Stimulated activated CD8-positive, alpha-beta memory T cell treated with anti-CD3 and anti-CD28 coated beads, Interleukin-12 subunit alpha, Interleukin-12 subunit beta, amount 100 ng/mL, for 1 hour (primary cell): Measurements from ENCODE around the gene FAM53A.
"Not testable (repeated sequence)": the region's sequence is repeated elsewhere in the genome, so short reads cannot be mapped to it uniquely, and the experiment has no call there.

Experiments
- DNase-seq: peaks from one replicate; pipeline ENCODE4 v3.0.0-alpha.2; 2020; ENCODE audit warnings: low read depth

The FAM53A gene

DNA sequence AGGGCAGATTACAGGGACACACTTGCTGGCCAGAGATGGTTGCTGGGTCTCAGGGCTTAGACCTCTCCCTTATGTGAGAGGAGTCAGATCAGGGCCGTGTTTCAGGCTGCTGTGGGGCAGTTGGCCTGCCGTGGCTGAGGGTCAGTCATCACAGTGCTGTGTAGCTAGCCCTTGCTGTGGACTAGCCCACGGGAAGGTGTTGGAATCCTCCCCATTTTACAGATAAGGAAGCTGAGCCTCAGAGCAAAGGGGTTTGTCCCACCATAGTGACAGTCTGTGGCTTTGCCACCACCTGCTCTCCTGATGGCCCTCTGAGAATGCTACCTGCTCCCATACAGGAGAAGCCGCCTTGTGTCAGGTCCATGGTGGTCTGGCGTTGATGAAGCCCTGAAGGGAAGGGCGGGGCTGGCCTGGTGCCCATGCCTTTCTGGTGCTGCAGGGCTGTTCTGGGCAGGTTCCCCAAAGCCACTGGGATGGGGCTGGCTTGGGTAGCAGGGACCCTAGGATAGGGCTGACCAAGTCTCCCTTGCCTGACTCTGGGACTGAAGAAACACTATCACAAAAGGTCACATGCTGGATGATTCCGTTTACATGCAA lies 2.4 kb upstream of the FAM53A start:
- no peak for DNase-seq

DNA sequence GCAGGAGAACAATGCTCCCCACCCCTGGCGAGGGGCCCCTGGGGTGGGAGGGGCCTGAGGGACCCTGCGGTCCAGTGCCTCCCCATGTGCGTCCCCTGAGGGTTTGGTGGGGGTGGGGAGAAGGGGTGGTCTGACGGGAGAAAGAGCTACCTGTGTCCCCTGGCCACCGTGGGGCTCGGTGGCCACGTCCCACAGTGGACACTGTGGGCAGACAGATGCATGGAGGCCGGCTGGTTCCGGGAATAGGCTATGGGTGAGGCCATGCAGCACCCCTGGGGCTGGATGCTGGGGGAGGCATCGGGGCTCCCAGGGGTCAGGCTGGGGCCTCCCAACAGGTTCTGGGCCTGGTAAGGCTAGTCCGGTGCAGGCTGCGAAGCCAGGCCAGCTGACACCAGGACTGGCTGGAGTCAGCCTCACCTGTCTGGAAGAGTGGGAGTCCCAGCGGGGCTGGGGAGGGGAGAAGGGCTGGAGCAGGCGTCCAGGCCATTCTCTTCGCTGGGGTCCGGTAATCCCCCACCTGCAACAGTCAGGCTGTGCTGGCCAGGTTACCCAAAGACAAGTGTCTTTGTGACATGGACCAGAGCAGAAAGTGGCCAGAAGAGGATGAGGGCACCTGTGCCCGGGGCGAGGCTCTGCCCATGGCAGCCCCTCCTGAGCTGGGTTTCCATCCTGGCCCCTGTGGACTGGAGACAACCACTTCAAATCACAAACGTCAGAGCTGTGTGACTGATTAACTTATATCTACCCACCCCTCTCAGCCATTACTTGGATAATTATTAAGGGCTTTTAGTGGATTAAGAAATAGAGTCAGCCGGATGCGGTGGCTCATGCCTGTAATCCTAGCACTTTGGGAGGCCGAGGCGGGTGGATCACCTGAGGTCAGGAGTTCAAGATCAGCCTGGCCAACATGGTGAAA lies 1.4 kb upstream of the FAM53A start:
- DNase-seq: no peak

DNA sequence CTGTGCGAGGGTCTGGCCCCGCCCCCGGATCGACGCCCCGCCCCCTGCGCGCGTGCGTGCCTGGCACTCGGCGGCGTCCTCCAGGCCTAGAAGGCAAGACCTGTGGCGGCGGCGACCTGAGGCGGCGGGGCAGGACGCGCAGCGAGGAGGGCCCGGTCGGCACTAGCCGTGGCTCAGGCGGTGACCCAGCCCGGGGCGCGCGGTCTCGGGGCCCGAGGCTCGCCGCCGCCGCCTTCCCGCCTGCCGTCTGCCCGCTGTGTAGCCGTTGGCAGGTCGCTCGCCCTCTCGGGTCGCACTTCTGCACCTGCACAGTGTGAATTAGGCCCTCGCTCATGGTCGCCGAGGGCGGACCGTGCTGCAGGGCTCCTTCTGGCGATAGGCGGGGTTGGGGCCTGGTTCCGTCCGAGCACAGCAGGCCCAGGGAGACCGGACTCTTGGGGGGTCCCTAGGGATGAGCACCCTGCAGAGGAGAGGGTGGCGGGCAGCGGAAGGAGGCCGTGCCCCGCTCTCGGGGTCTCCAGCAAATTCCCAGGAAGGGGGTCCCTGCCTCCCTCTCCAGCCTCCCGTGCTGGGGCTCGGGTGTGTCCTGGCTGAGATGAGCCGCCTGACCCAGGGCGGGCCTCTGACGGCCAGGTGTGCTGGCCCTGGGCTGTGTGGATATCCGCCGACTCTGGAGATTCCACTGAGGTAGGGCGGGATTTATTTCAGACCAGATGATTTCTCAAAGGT lies 557 bp upstream of the FAM53A start:
- DNase-seq: peak; percentile 83

DNA sequence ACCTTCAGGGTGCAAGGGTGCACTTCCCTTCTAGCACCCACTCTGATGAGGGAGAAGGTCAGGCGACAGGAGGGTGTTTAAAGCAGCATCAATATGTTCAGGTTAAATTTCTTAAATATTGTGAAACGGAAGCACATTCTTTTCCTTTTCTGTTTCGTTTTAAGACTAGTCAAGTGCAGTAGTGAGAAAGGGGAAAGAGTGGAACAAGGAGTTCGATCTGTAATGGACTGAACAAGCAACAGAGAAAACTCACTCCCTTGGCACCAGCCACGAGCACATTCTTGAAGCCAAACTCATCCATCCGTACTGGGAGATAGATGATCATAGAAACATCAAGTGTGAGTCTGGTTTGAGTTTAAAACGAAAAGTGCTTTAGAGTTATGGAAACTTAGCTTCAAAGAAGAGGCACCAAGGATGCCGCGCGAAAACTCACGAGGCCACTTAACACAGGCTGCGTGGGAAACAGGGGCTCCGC lies 815 bp downstream of the FAM53A start:
- peak; percentile 18 for DNase-seq

DNA sequence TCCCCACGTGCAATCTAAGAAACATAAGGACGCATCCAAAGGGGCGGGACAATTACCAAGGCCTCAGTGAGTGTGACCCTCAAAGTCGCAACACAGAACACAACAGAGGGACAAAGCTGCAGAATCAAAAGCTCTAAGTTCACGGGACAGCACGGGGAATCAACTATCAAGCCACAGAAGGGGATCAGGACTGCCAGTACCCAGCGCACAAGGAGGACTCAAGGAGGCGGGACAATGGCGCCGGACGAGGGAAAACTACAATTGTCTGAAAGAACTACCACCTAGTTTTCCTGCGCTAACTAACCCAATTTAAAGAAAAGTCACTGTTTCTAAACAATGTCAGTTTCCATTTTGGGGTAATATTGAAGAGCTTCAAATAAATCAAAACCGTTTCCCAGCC lies 1.3 kb downstream of the FAM53A start:
- DNase-seq: no peak

DNA sequence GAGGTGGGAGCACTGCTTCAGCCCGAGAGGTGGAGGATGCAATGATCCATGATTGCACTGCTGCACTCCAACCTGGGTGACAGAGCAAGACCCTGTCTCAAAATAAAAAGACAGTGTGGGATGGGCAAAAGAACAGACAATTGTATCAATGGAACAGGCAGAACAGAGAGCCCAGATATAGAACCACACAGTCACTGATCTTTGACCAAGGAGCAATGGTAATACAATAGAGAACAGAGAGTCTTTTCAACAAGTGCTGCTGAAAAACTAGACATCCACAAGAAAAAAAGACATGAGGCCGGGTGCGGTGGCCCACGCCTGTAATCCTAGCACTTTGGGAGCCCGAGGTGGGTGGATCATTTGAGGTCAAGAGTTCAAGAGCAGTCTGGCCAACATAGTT lies 5.9 kb downstream of the FAM53A start:
- no peak for DNase-seq

DNA sequence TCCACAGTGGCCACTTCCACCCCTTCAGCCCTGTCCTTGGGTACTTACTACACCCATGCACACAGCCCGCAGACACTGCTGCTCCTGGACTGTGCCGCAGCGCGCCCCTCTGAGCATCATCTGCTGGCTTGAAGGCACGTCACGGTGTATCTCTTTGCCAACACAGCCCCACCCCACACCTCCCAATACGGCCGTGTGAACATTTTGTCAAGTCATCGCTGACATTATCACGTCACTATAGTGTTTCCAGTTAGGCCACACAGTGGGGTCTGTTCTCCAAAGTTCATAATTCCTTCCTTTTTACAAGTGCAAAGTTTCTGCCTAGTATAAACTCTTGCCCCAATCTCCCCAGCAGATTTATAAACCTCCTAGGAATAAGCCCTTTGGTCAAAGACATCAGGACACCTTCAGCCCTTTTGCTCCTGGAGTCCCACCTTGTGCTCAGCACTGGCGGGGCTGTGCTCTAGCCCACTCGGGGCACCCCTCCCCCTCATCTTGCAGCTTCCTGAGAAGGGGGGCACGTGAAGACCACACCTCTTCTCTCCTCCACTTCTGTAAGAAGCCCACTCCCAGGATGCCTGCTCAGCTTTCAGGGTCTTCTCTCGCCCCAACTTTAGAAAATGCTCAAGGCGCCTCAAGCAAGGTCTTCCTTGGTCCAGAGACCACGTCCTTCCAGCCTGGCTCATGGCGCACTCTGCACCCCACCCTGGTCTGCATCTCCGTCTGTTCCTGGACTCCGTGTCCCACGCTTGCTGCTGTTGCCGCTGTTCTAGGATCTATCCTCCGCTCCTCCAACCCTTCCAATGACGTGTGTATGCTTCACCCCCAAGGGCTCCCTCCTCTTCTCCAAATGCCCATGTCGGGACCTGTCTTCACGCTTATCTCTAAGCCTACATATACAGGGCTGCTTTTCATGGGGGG lies 7.2 kb downstream of the FAM53A start:
- DNase-seq: no peak

DNA sequence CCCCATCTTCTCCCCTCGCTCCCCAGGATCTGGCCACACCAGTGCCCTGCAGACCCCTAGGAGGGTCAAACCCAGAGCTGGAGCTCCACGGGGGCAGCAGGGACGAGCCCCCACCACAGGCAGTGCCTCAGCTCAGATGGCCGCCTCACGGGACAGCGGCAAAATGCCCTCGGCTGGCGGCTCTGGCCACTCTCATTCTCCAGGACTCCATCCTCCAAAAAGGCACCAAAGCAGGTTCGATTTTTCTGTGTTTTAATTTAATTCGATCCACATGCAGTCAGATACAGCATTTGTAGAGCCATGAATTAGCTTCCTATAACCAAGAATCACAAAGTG lies 8.3 kb downstream of the FAM53A start:
- DNase-seq: no peak

DNA sequence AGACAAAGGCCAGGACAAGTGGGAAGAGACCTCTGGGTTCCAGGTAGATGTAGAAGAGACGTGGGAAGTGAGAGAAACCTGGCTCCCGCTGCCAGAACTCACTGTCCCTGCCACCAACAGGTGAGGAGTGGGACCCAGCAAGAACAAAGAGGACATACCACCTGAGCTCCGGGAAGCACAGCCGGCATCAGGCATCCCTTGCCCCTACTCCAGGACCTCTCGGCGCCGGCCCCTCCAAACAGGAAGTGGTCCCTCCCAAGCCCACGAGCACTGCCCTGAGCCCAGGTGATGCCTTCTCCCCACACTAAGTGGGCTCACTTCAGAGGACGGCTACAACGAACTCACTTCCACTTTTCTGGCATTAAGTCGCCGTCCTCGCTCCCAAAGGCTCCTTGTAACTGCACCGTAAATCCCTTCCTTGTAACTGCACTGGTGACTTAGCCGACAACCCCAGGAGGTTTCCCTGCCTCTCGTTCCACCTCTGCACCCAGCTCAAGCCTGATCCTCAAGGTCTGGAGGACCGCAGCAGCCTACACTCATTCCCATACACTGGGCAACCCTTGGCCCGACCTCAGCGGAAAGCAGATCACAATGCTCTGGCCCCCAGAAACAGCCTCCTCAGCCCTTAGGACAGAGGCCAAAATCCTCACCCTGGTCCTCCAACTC lies 8.8 kb downstream of the FAM53A start:
- DNase-seq: no peak

DNA sequence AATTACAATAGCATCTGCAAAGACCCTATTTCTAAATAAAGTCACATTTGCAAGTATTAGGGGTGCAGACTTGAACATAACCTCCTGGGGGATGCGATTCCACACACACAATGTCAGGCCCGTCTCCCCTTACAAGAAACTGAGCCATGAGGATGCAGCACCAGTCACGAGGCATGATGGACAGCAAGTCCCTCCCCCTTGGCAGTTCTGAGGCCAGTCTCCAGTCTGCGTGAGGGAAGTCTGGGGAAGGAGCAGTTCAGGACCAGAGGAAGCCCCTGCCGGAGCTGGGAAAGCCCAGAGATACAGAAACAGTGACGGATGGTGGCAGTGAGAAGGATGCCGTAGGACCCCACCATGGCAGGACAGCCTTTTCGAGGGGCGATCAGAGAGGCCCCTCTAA lies 9.4 kb downstream of the FAM53A start:
- DNase-seq: no peak

DNA sequence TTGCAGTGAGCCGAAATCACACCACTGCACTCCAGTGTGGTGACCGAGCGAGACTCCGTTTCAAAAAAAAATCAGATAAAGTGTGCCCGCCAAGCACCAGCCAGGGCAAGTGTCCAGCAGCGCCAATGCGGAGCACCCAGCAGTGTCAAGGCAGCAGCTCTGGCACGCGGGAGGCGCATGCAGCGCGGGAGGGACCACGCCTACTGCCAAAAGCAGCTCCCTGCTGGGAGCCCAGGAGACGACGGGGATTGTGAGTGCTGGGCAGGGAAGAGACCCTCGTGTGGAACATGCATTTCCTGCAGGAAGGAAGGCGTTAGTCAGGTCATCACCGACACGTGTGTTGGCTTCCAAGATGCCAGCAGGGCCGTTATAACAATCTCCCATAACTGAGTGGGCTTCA lies 10.4 kb downstream of the FAM53A start:
- DNase-seq: no peak

DNA sequence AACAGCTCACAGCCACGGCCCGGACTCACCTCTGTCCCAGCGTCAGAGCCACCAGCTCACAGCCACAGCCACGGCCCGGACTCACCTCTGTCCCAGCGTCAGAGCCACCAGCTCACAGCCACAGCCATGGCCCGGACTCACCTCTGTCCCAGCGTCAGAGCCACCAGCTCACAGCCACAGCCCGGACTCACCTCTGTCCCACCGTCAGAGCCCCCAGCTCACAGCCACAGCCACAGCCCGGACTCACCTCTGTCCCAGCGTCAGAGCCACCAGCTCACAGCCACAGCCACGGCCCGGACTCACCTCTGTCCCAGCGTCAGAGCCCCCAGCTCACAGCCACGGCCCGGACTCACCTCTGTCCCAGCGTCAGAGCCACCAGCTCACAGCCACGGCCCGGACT lies 13.1 kb downstream of the FAM53A start:
- DNase-seq: not testable (repeated sequence)

DNA sequence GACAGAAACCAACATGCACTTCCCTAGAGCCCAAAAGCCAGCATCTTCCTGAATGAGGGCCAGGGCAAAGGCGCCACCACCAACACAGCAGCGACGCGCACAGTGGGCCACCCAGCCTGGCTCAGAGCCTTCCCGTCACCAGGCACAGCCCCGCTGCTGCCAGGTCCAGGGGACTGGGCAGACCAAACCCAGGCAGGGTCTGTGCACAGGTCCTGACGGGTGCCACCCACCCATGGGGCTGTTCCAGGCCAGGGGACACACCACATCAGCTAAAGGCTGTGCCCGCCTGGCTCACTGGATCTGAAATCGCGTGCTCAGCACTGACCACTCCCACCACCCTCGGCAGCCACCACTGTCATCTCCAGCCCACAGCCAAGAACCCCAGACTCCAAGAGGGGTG lies 13.8 kb downstream of the FAM53A start:
- DNase-seq: no peak

DNA sequence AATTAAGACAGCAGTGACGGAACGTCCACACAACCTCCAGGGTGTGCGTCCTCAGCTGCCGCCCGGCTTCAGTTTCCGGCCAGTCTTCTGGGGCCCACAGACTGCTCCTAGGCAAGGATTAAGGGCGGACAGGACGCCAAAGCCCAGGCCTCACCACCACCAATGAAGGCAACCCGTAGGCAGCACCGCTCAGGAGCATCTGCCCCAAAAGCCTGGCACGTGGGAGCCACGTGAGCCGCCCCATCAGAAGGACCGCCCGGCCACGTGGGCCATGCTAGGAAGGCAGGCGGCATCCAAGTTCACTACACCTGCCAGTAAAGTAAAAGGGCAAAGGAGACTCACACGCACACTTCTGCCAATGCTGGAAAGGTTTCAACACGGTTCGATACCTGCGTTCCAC lies 14.3 kb downstream of the FAM53A start:
- DNase-seq: no peak

DNA sequence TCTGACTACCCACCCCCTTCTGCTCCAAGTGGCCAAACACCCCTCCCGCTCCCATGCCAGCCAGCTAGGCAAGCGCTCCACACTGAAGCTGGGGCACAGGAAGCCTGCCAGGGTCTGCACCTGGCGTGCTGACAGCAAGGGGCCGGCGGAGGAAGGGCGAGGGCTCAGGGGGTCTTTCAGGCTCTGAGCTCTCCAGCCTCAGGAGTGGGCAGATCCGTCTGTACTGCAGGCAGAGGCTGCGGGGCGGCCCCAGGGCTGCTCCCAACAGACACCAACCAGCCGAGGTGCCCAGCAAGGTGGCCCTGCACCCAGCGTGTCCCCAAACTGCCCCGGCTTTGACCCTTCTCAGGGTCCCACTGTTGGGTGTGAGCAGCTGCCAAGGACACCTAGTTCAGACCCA lies 14.8 kb downstream of the FAM53A start:
- no peak for DNase-seq

DNA sequence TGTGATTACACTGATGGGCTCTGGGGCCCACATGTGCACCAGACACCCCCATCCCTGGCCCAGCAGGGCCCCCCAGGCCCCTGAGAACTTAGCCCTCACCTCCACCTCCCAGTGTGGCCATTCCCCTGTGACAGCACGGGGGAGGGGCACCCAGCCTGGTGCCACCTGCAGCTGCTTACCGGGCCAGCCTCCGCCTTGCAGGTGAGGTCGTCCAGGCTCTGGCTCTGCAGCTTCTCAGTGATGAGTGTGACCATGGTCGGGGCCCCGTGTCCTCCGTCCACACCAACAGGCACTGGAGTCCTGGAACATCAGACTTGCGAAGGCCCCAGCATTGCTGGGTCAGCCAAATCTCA lies 15.6 kb downstream of the FAM53A start:
- no peak for DNase-seq

DNA sequence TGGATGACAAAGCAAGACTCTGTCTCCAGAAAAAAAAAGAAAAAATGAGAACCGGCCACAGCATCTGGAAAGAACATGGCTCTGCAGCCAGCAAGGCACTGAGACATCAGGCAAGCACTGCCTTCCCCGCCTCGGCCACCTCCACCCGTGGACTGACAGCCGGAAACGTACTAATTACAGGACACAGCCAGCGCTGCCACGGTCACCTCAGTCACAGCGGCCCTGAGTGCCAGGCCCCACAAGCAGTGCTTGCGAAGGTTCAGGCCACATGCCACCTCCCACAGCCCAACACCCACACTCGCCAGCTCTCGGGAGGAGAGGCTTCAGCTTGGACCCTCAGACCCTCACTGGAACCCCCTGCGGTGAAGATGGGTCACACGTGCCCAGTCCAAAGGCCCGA lies 16.8 kb downstream of the FAM53A start:
- no peak for DNase-seq

DNA sequence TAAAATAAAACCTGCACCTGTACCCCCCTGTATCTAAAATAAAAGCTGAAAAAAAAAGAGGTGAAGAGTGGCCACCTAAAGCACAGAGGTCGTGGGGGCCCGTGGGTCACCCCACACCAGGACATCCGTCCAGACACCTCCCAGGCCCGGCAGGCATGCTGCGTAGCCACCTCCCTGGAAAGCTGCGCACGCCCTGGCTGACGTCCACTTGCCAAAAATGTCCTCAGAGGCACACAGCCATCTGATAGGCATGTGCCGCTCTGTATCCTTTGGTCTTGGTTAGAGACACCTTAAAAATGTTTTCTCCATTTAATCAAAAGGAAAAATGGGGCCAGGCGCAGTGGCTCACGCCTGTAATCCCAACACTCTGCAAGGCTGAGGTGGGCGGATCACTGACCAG lies 17.7 kb downstream of the FAM53A start:
- DNase-seq: no peak

DNA sequence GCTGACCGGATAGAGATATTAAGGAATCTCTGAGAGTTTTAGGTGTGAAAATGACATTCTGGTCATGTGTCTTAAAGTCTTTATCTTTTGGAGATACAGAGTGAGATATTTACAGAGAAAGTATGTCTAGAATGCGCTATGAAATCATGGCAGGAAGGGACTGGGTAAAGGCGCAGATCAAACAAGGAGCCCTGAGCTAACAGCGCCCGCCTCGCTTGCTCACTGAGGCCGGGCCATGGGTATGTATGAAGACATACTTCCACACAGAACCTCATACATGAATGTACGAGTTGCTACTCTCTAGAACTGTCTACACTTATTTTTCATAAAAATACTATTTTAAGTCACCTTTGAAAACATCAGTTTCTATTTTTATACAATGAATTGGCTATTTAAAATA lies 20.0 kb downstream of the FAM53A start:
- DNase-seq: no peak

DNA sequence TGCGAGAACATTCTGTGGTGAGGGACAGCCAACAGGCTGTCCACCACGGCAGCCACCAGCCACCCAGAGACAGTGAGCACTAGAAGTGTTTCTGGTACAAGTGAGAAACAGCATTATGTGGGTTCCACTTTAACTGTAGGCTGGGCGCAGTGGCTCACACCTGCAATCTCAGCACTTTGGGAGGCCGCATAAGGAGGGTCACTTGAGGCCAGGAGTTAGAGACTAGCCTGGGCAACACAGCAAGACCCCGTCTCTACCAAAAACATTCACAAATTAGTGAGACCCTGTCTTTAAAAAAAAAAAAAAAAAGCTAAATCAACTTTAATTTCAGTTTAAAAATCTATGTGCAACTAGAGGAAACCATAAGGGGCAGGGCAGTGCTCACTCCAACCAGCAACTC lies 20.6 kb downstream of the FAM53A start:
- no peak for DNase-seq

DNA sequence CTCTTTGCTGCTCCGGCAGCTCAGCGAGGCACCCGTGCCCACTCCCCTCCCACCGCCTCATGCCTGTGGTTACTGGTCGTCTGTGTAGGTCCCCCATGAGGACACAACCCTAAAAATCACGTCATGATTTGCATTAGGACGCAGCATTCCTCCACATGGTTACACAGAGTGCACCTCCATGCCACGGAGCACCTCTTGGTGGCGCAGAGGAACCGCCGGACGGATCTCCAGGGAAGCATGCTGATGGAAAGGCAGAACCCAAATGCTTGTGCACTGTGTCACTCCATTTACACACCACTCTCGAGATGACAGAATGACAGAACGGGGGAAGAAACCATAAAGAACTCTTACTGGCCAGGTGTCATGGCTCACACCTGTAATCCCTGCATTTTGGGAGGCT lies 22.4 kb downstream of the FAM53A start:
- no peak for DNase-seq
